ENCODE results near the gene PPT1.

The PPT1 gene

GRCh38 chr1:40023379-40023944 lies 73.6 kb downstream of the PPT1 start:
- no peak for DNase-seq

Data from central memory CD4-positive, alpha-beta T cell (primary cell).